Measurements from ENCODE around the gene RAP1B.

The RAP1B gene

GRCh38 chr12:68623059-68623458 is 12.4 kb downstream of the RAP1B start:
- no peak overlapping the region for H3K27ac ChIP-seq
- H3K27me3 ChIP-seq (ENCODE audit: insufficient read depth, low read depth, severe bottlenecking): no peaks in the 10 kb centered on the region
- no peak for DNase-seq
- H3K36me3 ChIP-seq: peaks cover 8% of the 10 kb centered on the region
- H3K4me3 ChIP-seq (ENCODE audit: low read depth, low read length): no peak overlapping the region
- no peak for TF ChIP-seq CTCF (IDR thresholded peaks at IDR 0.05; ENCODE audit: low read depth, low read length)
- H3K9me3 ChIP-seq (ENCODE audit: severe bottlenecking): no peaks in the 10 kb centered on the region

- Histone ChIP-seq H3K27ac (no peak overlapping the region), H3K9me3 (ENCODE audit: severe bottlenecking) (no peaks in the 10 kb centered on the region), H3K4me3 (ENCODE audit: low read depth, low read length) (no peak overlapping the region), H3K36me3 (peaks cover 8% of the 10 kb centered on the region), H3K27me3 (ENCODE audit: insufficient read depth, low read depth, severe bottlenecking) (no peaks in the 10 kb centered on the region)
- no peak for TF ChIP-seq CTCF (IDR thresholded peaks at IDR 0.05; ENCODE audit: low read depth, low read length)
- no peak for DNase-seq
Measured at GRCh38 chr12:68623984-68624383, 13.3 kb downstream of the RAP1B start.

GRCh38 chr12:68624933-68625332 is 14.2 kb downstream of the RAP1B start:
- no peak for TF ChIP-seq CTCF (IDR thresholded peaks at IDR 0.05; ENCODE audit: low read depth, low read length)
- H3K9me3 ChIP-seq (ENCODE audit: severe bottlenecking): no peaks in the 10 kb centered on the region
- peaks cover 8% of the 10 kb centered on the region for H3K36me3 ChIP-seq
- no peak overlapping the region for H3K4me3 ChIP-seq (ENCODE audit: low read depth, low read length)
- no peak overlapping the region for H3K27ac ChIP-seq
- H3K27me3 ChIP-seq (ENCODE audit: insufficient read depth, low read depth, severe bottlenecking): no peaks in the 10 kb centered on the region
- DNase-seq: no peak

- no peak for DNase-seq
- TF ChIP-seq CTCF (IDR thresholded peaks at IDR 0.05; ENCODE audit: low read depth, low read length): no peak
- Histone ChIP-seq H3K27me3 (ENCODE audit: insufficient read depth, low read depth, severe bottlenecking) (no peaks in the 10 kb centered on the region), H3K4me3 (ENCODE audit: low read depth, low read length) (no peak overlapping the region), H3K9me3 (ENCODE audit: severe bottlenecking) (no peaks in the 10 kb centered on the region), H3K36me3 (peaks cover 8% of the 10 kb centered on the region), H3K27ac (no peak overlapping the region)
Measured at GRCh38 chr12:68627673-68628319, 17.1 kb downstream of the RAP1B start.

- no peaks in the 10 kb centered on the region for H3K27me3 ChIP-seq (ENCODE audit: insufficient read depth, low read depth, severe bottlenecking)
- H3K36me3 ChIP-seq: peaks cover 8% of the 10 kb centered on the region
- no peak for TF ChIP-seq CTCF (IDR thresholded peaks at IDR 0.05; ENCODE audit: low read depth, low read length)
- no peaks in the 10 kb centered on the region for H3K9me3 ChIP-seq (ENCODE audit: severe bottlenecking)
- H3K4me3 ChIP-seq (ENCODE audit: low read depth, low read length): no peak overlapping the region
- H3K27ac ChIP-seq: no peak overlapping the region
- DNase-seq: no peak
Measured at GRCh38 chr12:68628698-68629097, 18.0 kb downstream of the RAP1B start.

- no peak overlapping the region for H3K27ac ChIP-seq
Measured at GRCh38 chr12:68630050-68630449, 19.4 kb downstream of the RAP1B start.

More at GRCh38 chr12:68630050-68630449, 19.4 kb downstream of the RAP1B start:
- H3K4me3 ChIP-seq (ENCODE audit: low read depth, low read length): no peak overlapping the region
- no peaks in the 10 kb centered on the region for H3K9me3 ChIP-seq (ENCODE audit: severe bottlenecking)
- TF ChIP-seq CTCF (IDR thresholded peaks at IDR 0.05; ENCODE audit: low read depth, low read length): no peak
- H3K36me3 ChIP-seq: peaks cover 3% of the 10 kb centered on the region
- no peak for DNase-seq
- no peaks in the 10 kb centered on the region for H3K27me3 ChIP-seq (ENCODE audit: insufficient read depth, low read depth, severe bottlenecking)
